Measurements from ENCODE around the gene BEST2. TPM values are rescaled to one million over a fixed set of nuclear protein-coding genes. Genes with fewer than 3 reads are reported as not detected.

Gene BEST2
- total and polyA plus RNA-seq, 2 donors (not counting 1 experiment from before 2014, with no cell fraction given) = not detected

- H3K4me3 ChIP-seq (replicated peaks in 1 of 4; ENCODE audit: control extremely low read depth in 1 of 4, insufficient read depth in 1 of 4, low read depth in 3 of 4, low read length in 4 of 4) = peak overlapping the region; percentile 52 to 70 (median 60)
- H3K4me1 ChIP-seq (ENCODE audit: control insufficient read depth, extremely low read depth, insufficient read depth, low read length) = peaks cover 41% of the 10 kb centered on the region
- peak overlapping the region; percentile 87 for H3K9ac ChIP-seq (ENCODE audit: insufficient read depth, low read length)
- H3K27me3 ChIP-seq (ENCODE audit: control insufficient read depth, insufficient read depth, low read length) = no peaks in the 10 kb centered on the region
- peak; percentile 78 to 83 for DNase-seq (ENCODE audit: low read depth in 2 of 2)
- H3K36me3 ChIP-seq (ENCODE audit: control insufficient read depth, insufficient read depth, low read length) = no peaks in the 10 kb centered on the region
- no peak for TF ChIP-seq CTCF (conservative IDR thresholded peaks at IDR 0.05 in 1 of 2, IDR thresholded peaks at IDR 0.05 in 1 of 2; ENCODE audit: low read depth in 1 of 2, low read length in 2 of 2)
- TF ChIP-seq EZH2 (IDR thresholded peaks at IDR 0.05; ENCODE audit: low read length, missing control alignments) = no peak
- peak overlapping the region; percentile 41 for H2AFZ ChIP-seq (ENCODE audit: low read length)
- no peaks in the 10 kb centered on the region for H3K9me3 ChIP-seq (ENCODE audit: control insufficient read depth, insufficient read depth, low read depth, low read length)
- peak overlapping the region; percentile 94 for H3K27ac ChIP-seq (ENCODE audit: insufficient read depth, low read length)
- H3K4me2 ChIP-seq (ENCODE audit: extremely low read depth, insufficient read depth, low read length) = peak overlapping the region; percentile 96
- no peaks in the 10 kb centered on the region for H4K20me1 ChIP-seq (ENCODE audit: control insufficient read depth, extremely low read depth, insufficient read depth, low read length)
- no peaks in the 10 kb centered on the region for H3K79me2 ChIP-seq (ENCODE audit: control insufficient read depth, insufficient read depth, low read length)
Observed at GRCh38 chr19:12778017-12778904, 26.7 kb downstream of the BEST2 start.

- no peaks in the 10 kb centered on the region for H3K27me3 ChIP-seq (ENCODE audit: control insufficient read depth, insufficient read depth, low read length)
- no peak overlapping the region for H2AFZ ChIP-seq (ENCODE audit: low read length)
- no peak for TF ChIP-seq EZH2 (IDR thresholded peaks at IDR 0.05; ENCODE audit: low read length, missing control alignments)
- no peak for TF ChIP-seq CTCF (conservative IDR thresholded peaks at IDR 0.05 in 1 of 2, IDR thresholded peaks at IDR 0.05 in 1 of 2; ENCODE audit: low read depth in 1 of 2, low read length in 2 of 2)
- DNase-seq (ENCODE audit: low read depth in 2 of 2) = no peak
- no peaks in the 10 kb centered on the region for H3K36me3 ChIP-seq (ENCODE audit: control insufficient read depth, insufficient read depth, low read length)
- H3K79me2 ChIP-seq (ENCODE audit: control insufficient read depth, insufficient read depth, low read length) = no peaks in the 10 kb centered on the region
- H3K4me2 ChIP-seq (ENCODE audit: extremely low read depth, insufficient read depth, low read length) = peak overlapping the region; percentile 96
- no peaks in the 10 kb centered on the region for H3K9me3 ChIP-seq (ENCODE audit: control insufficient read depth, insufficient read depth, low read depth, low read length)
- peak overlapping the region; percentile 87 for H3K9ac ChIP-seq (ENCODE audit: insufficient read depth, low read length)
- H3K27ac ChIP-seq (ENCODE audit: insufficient read depth, low read length) = peak overlapping the region; percentile 94
- H3K4me1 ChIP-seq (ENCODE audit: control insufficient read depth, extremely low read depth, insufficient read depth, low read length) = peaks cover 42% of the 10 kb centered on the region
- no peaks in the 10 kb centered on the region for H4K20me1 ChIP-seq (ENCODE audit: control insufficient read depth, extremely low read depth, insufficient read depth, low read length)
- H3K4me3 ChIP-seq (replicated peaks in 1 of 4; ENCODE audit: control extremely low read depth in 1 of 4, insufficient read depth in 1 of 4, low read depth in 3 of 4, low read length in 4 of 4) = peak overlapping the region; percentile 52 to 70 (median 60)
Observed at GRCh38 chr19:12778905-12779161, 27.2 kb downstream of the BEST2 start.

DNA sequence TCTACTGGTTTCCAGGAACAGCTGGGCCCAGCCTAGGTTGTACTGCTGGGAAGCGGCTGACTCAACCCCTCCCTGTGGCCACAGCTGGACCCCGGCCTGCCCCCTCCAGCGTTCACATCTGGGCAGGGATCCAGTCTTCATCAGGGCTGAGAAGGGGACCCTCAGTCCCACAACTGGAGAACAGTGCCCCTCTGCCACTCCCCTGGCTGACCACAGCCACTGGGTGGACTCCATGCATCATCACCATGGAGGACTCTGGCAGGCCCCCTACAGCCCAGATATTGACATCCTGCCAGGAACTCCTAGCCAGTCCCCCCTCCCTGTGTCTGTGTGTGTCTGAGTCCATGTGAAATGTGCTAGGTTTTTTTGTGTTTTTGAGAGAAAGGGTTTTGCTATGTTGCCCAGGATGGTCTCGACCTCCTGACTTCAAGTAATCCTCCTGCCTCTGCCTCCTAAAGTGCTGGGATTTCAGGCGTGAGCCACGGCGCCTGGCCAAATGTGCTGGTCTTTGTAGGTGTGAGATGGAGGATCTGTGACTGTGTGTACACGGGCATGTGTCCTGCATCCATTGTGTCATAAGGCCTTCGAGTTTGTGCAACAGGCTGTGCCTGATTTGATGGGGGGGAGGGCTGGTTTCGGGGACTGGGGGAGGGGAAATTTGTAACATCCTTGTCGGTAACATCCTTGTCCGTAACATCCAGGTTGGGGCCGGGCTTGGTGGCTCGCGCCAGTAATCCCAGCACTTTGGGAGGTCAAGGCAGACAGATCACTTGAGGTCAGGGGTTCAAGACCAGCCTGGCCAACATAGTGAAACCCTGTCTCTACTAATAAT, 27.8 kb downstream of the BEST2 start:
- H3K9me3 ChIP-seq (ENCODE audit: control insufficient read depth, insufficient read depth, low read depth, low read length) = no peaks in the 10 kb centered on the region

More for the DNA sequence above, 27.8 kb downstream of the BEST2 start:
- DNase-seq (ENCODE audit: low read depth in 2 of 2) = peak; percentile 85 to 93
- H4K20me1 ChIP-seq (ENCODE audit: control insufficient read depth, extremely low read depth, insufficient read depth, low read length) = no peaks in the 10 kb centered on the region
- no peaks in the 10 kb centered on the region for H3K79me2 ChIP-seq (ENCODE audit: control insufficient read depth, insufficient read depth, low read length)
- peak overlapping the region; percentile 87 for H3K9ac ChIP-seq (ENCODE audit: insufficient read depth, low read length)
- peaks cover 46% of the 10 kb centered on the region for H3K4me1 ChIP-seq (ENCODE audit: control insufficient read depth, extremely low read depth, insufficient read depth, low read length)
- no peaks in the 10 kb centered on the region for H3K27me3 ChIP-seq (ENCODE audit: control insufficient read depth, insufficient read depth, low read length)
- no peak overlapping the region for H2AFZ ChIP-seq (ENCODE audit: low read length)
- H3K4me3 ChIP-seq (replicated peaks in 1 of 4; ENCODE audit: control extremely low read depth in 1 of 4, insufficient read depth in 1 of 4, low read depth in 3 of 4, low read length in 4 of 4) = peak overlapping the region in 3 of 4 experiments; percentile 52 to 70 (median 59)
- TF ChIP-seq EZH2 (IDR thresholded peaks at IDR 0.05; ENCODE audit: low read length, missing control alignments) (no peak), CTCF (conservative IDR thresholded peaks at IDR 0.05 in 1 of 2, IDR thresholded peaks at IDR 0.05 in 1 of 2; ENCODE audit: low read depth in 1 of 2, low read length in 2 of 2) (no peak)
- peak overlapping the region; percentile 96 for H3K4me2 ChIP-seq (ENCODE audit: extremely low read depth, insufficient read depth, low read length)
- H3K27ac ChIP-seq (ENCODE audit: insufficient read depth, low read length) = peak overlapping the region; percentile 94
- H3K36me3 ChIP-seq (ENCODE audit: control insufficient read depth, insufficient read depth, low read length) = no peaks in the 10 kb centered on the region

All from fibroblast of lung (primary cell).